HL-60 (cell line): ENCODE results near the gene COL5A3.
A peak's percentile ranks its signal among the peaks of the same experiment; 100 is the strongest.

Experiments
- DNase-seq, 2 experiments: peaks; one replicate each; pipeline ENCODE4 v3.0.0-alpha.2; 2010 to 2020; ENCODE audit warnings: low read depth in 1 of 2, low spot score in 1 of 2
- H3K27ac ChIP-seq: fragments of 250-450 bp; sonication (Bioruptor Pico); replicated peaks from 2 replicates; pipeline ENCODE4 v1.5.1; 2020; ENCODE audit warnings: mild to moderate bottlenecking, moderate library complexity
- H3K27me3 ChIP-seq: fragments of 250-450 bp; sonication (Bioruptor Pico); 2 replicates; pipeline ENCODE4 v1.5.1; 2021; ENCODE audit warnings: mild to moderate bottlenecking, moderate library complexity; ENCODE audit not compliant: insufficient read depth, poor library complexity, severe bottlenecking
- H3K4me3 ChIP-seq: replicated peaks from 2 replicates; pipeline ENCODE4 v1.5.1; 2011; ENCODE audit warnings: mild to moderate bottlenecking, control low read depth, low read length; ENCODE audit not compliant: insufficient read depth
- CTCF ChIP-seq: IDR thresholded peaks from one replicate; pipeline ENCODE4 v1.5.1; 2011; ENCODE audit warnings: low read length, control low read depth, inconsistent platforms; ENCODE audit not compliant: insufficient read depth
- GABPA ChIP-seq: IDR thresholded peaks from 2 replicates; pipeline ENCODE4 v1.6.1; 2012; ENCODE audit warnings: low read depth
- POLR2AphosphoS5 ChIP-seq: IDR thresholded peaks from 2 replicates; pipeline ENCODE4 v1.6.1; 2012; ENCODE audit warnings: low read depth
- REST ChIP-seq: IDR thresholded peaks from 2 replicates; pipeline ENCODE4 v1.6.1; 2012; ENCODE audit warnings: low read depth; ENCODE audit not compliant: insufficient replicate concordance
- SPI1 ChIP-seq: IDR thresholded peaks from 2 replicates; pipeline ENCODE4 v1.6.1; 2012; ENCODE audit warnings: low read depth, mild to moderate bottlenecking, borderline replicate concordance

COL5A3 gene

GRCh38 chr19:9941671-9942070 is 68.6 kb downstream of the COL5A3 start:
- no peak for DNase-seq
- Histone ChIP-seq H3K27me3 (peaks cover 7% of the 10 kb centered on the region), H3K4me3 (no peak overlapping the region), H3K27ac (no peak overlapping the region)
- TF ChIP-seq POLR2AphosphoS5 = no peak
- TF ChIP-seq SPI1 = no peak
- TF ChIP-seq REST = no peak
- TF ChIP-seq GABPA = no peak

GRCh38 chr19:9941231-9941630 is 69.1 kb downstream of the COL5A3 start:
- TF ChIP-seq REST (no peak), CTCF (no peak), SPI1 (no peak), GABPA (no peak), POLR2AphosphoS5 (no peak)
- Histone ChIP-seq H3K27me3 (peaks cover 9% of the 10 kb centered on the region), H3K4me3 (no peak overlapping the region), H3K27ac (no peak overlapping the region)
- DNase-seq = no peak

- H3K27me3 ChIP-seq = peaks cover 12% of the 10 kb centered on the region
- DNase-seq = no peak
- no peak overlapping the region for H3K27ac ChIP-seq
- H3K4me3 ChIP-seq = no peak overlapping the region
- TF ChIP-seq REST = no peak
- TF ChIP-seq GABPA = no peak
These were observed 69.5 kb downstream of the COL5A3 start for GRCh38 chr19:9940778-9941177.

GRCh38 chr19:9939301-9939913 is 70.9 kb downstream of the COL5A3 start:
- peak; percentile 81 for TF ChIP-seq REST
- TF ChIP-seq GABPA = no peak
- no peak for TF ChIP-seq SPI1
- TF ChIP-seq POLR2AphosphoS5 = no peak
- TF ChIP-seq CTCF = no peak
- H3K27ac ChIP-seq = no peak overlapping the region
- no peak for DNase-seq
- H3K27me3 ChIP-seq = peaks cover 25% of the 10 kb centered on the region
- no peak overlapping the region for H3K4me3 ChIP-seq
